ENCODE data around the gene HBA2. TPM values are rescaled to one million over a fixed set of nuclear protein-coding genes. Genes with fewer than 3 reads are reported as not detected.
A peak's percentile ranks its signal among the peaks of the same experiment; 100 is the strongest.
"Not testable (repeated sequence)": the region's sequence is repeated elsewhere in the genome, so short reads cannot be mapped to it uniquely, and the experiment has no call there.

The HBA2 gene
- 1,000 to 10,000 TPM in 1 of 2 donors, 100 to 1,000 TPM in 1; 750 to 2,679 TPM for total RNA-seq
- long read RNA-seq, donor 1, transcript HBA2-203 (2 exons, 640 nt): minor isoform, 60 of 257 reads
- long read RNA-seq, donor 1, transcript HBA2-201 (3 exons, 576 nt): major isoform, 195 of 257 reads
- long read RNA-seq, donor 1, partial matches to known transcripts: 0 of 257 reads
- long read RNA-seq, donor 1, other reads (novel, unspliced or antisense): 0 of 257 reads
- long read RNA-seq, donor 2, transcript HBA2-201 (3 exons, 576 nt): major isoform, 56 of 65 reads
- long read RNA-seq, donor 2, transcript HBA2-203 (2 exons, 640 nt): minor isoform, 9 of 65 reads
- long read RNA-seq, donor 2, partial matches to known transcripts: 0 of 65 reads
- long read RNA-seq, donor 2, other reads (novel, unspliced or antisense): 0 of 65 reads

DNA sequence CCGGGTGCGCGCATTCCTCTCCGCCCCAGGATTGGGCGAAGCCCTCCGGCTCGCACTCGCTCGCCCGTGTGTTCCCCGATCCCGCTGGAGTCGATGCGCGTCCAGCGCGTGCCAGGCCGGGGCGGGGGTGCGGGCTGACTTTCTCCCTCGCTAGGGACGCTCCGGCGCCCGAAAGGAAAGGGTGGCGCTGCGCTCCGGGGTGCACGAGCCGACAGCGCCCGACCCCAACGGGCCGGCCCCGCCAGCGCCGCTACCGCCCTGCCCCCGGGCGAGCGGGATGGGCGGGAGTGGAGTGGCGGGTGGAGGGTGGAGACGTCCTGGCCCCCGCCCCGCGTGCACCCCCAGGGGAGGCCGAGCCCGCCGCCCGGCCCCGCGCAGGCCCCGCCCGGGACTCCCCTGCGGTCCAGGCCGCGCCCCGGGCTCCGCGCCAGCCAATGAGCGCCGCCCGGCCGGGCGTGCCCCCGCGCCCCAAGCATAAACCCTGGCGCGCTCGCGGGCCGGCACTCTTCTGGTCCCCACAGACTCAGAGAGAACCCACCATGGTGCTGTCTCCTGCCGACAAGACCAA lies at the start of gene HBA2:
Gene HBA2 (plus strand): TSS at position 503 of the 568 bp plus-strand sequence. CDS start 37 bp downstream, at position 540.
- DNase-seq (ENCODE audit: low spot score); intact Hi-C loops (cut with DNase I): not testable (repeated sequence)

DNA sequence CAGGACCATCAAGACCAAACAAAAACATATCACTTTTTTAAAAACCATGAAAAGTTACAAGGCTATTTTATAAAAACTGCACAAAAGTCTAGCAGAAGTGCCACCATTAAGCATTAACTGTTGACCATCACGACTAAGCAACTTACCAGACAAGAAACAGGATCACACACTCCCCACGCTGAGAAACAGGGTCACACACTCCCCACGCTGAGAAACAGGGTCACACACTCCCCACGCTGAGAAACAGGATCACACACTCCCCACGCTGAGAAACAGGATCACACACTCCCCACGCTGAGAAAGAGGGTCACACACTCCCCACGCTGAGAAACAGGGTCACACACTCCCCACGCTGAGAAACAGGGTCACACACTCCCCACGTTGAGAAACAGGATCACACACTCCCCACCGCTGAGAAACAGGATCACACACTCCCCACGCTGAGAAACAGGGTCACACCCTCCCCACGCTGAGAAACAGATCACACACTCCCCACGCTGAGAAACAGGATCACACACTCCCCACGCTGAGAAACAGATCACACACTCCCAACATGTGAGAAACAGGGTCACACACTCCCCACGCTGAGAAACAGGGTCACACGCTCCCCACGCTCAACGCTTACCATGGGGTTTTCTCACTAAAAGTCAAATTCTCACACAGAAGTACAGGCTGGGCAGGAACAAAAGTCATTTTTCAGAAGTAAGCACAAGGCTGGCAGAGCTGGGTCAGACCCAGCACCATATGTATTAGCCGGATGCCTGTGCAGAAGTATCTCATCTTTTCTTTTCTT lies 48.9 kb upstream of the HBA2 start:
- not testable (repeated sequence) for DNase-seq (ENCODE audit: low spot score)

DNA sequence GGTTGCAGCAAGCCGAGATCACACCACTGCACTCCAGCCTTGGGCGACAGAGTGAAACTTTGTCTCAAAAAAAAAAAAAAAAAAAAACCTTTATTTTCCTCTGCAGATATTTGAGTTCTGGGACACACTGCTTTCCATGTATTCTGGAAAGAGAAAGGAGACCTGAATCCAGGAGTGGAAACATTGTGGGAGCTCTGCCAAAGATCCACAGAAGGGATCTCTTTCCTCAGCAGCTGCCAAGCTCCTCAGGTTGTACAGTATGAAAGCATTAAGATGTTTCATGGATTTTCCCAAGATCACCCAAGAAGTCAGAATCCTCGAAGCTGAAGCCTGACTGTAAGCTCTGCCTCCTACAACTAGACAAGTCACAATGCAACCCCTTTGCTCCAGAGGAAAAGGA lies 47.7 kb upstream of the HBA2 start:
- no peak for DNase-seq (ENCODE audit: low spot score)
- intact Hi-C loops (cut with DNase I): no loop called here

More for the DNA sequence above, 48.9 kb upstream of the HBA2 start:
- intact Hi-C loops (cut with DNase I): not testable (repeated sequence)

DNA sequence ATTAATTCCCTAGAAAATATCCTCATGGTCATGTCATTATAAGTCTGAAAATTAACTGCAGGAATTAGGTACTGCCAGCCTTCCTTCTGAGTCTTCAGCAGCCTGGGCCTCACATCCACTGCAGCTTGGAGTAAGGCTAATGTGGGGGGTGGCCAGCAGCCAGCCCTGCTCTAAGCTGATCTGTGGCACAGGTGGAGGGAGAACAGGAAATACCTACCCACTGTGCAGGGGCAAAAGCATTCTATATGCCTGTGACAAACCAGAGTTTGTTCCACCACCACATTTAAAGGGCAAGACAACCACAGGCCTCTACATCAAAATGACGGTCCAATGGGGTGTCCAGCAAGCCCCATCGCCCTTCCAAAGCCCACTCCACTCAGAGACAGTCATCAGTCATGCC lies 43.6 kb upstream of the HBA2 start:
- DNase-seq (ENCODE audit: low spot score): peak; percentile 11
- intact Hi-C loops (cut with DNase I): no loop called here

DNA sequence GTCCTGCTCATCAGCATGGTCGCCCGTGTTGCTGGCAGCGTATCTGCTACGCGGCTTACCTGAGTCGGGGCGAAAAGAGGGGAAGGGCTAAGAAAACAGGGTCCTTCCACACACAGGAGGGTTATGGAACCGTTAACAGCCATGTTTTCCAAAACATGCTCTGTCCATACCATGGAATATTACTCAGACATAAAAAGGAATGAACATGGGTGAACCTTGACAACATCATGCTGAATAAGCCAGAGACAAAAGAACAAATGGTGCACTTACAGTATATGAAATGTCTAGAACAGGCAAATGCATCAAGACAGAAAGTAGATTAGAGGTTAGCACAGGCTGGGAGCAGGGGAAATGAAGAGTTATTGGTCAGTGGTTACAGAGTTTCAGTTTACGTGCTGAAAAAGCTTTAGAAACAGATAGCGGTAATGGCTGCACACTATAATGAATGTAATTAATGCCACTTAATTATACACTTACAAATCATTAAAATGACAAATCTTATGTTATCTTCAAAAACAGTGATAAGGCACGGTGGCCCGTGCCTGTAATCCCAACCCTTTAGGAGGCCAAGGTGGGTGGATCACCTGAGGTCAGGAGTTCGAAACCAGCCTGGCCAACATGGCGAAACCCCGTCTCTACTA lies 42.0 kb upstream of the HBA2 start:
- intact Hi-C loops (cut with DNase I): no loop called here
- DNase-seq (ENCODE audit: low spot score): peak; percentile 31

DNA sequence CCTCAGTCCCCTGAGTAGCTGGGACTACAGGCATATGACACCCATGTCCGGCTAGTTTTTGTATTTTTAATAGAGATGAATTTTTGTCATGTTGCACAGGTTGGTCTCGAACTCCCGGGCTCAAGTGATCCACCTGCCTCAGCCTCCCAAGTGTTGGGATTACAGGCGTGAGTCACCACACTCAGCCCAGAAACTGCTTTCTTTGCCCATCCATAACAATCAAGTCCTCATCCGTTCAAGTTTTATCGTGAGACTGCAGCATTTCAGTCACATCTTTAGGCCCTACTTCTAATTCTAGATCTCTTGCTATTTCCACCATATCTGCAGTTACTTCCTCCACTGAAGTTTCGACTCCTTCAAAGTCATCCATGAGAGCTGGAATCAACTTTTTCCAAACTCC lies 40.6 kb upstream of the HBA2 start:
- no peak for DNase-seq (ENCODE audit: low spot score)

DNA sequence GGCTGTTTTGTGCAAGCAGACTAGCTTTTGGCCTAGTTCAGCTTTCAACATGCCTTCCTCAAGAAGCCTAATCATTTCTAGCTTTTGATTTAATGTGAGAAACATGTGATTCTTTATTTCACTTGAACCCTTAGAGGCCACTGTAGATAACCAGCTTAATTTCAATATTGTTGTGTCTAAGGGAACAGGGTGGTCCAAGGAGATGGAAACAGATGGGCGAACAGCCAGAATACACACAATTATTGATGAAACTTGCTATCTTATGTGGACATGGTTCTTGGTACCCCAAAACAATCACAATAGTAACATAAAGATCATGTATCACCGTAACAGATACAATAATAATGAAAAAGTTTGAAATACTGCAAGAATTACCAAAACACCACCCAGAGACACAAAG lies 39.0 kb upstream of the HBA2 start:
- intact Hi-C loops (cut with DNase I): loop anchor here in 1 of 2 donors (1.0 kb wide), 1 partner anchor 21 kb away; no protein-coding TSS in a partner anchor
- DNase-seq (ENCODE audit: low spot score): no peak

More for the DNA sequence above, 40.6 kb upstream of the HBA2 start:
- intact Hi-C loops (cut with DNase I): no loop called here

DNA sequence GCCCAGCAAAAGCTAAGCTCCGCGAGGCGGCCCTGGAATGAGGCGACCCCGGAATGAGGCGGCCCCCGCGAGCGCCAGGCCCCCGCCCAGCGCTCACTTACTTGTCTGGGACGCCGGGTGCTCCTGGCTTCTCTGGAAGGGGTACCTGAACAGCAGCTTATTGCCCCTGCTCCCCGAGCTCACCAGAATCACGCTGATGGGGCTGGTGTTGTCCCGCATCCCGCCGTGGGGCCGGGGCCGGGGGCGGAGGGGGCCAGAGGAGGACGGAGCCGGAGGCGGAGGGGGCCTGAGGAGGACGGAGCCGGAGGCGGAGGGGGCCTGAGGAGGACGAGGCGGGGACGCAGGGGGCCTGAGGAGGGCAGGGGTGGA lies 34.6 kb upstream of the HBA2 start:
- DNase-seq (ENCODE audit: low spot score): peak; percentile 78
- intact Hi-C loops (cut with DNase I): no loop called here

DNA sequence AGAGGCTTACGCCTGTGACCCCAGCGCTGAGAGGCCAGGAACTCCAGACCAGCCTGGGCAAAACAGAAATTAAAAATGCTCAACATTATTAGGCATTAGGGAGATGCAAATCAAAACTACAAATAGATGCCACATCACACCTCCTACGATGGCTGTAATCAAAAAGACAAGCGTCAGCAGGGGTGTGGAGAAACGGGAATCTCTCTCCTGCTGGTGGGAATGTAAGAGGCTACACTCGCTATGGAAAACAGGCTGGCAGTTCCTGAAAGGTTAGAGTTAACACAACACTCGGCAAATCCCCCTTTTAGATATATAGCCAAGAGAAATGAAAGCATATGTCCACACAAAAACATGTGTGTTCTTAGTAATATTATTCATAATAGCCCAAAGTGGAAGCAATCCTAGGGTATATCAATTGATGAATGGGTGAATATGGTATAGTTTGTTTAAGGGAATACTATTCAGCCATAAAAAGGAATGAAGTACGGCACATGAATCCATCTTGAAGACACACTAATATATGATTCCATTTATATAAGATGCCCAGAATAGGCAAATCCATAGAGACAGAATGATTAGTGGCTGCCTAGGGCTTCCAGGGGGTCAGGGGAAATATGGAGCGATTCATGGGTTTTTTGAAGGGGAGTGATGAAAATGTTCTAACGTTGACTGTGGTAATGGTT lies 32.4 kb upstream of the HBA2 start:
- intact Hi-C loops (cut with DNase I): no loop called here
- DNase-seq (ENCODE audit: low spot score): peak; percentile 28

DNA sequence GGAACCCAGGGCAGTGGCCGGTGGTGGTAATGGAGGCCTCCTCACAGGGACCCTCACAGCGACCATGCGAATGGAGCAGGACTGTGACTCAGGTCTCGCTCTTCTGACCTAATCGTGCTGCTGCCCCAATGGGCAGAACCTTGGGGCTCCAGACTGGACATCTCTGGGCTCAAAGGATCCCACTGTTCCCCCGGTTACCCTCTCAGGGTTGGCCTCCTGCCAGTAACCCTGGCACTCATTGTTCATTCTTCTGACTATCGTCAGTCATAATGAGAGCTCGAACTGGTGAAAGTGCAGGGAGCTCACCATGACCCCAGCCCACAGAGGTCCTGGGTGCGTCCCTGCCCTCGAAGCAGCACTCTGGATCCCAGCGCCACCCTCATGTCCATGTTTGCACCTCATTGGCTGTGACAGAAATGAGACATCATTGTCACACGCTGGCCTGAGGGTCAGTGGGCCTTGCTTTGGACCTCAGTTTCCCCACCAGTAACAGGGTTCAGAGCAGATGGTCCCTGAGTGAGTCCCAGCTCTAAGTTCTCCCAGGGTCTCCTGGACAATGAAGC lies 30.2 kb upstream of the HBA2 start:
- intact Hi-C loops (cut with DNase I): no loop called here
- no peak for DNase-seq (ENCODE audit: low spot score)

DNA sequence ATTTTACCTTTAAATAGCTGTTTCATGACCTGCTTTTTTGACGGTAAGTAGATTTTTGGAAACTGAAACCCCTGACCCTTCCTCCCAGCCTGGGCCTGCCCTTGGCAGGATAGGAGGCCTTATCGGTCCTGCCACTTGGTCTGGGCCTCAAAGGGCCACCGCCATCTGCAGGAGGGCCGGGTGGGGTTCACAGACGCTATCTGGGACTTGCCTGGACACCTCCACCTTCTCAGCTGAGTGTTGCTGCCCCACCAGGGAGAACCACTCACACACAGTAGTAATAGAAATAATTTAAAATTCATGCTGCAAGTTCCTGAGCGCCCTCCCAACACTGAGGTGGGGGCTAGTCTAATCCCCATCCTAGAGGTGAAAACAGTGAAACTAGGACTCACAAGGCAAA lies 29.6 kb upstream of the HBA2 start:
- intact Hi-C loops (cut with DNase I): no loop called here
- peak; percentile 58 for DNase-seq (ENCODE audit: low spot score)

DNA sequence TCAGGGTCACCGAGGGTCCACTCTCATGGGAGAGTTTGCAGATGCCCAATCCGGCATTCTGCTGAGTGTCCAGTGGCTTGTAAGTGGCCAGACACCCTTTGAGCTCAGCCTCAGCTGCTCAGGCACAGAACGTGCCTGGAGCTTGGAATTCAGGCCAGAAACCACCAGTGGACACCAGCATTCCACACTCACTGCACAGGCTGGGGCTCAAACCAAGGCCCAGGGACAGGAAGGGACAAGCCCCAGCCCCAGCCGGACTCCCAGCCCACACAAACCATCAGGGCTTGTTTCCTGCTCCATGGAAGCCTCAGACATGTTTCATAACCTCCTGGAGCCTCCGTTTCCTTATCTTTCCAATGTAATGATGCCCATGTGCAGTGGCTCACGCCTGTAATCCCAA lies 29.2 kb upstream of the HBA2 start:
- intact Hi-C loops (cut with DNase I): no loop called here
- no peak for DNase-seq (ENCODE audit: low spot score)

DNA sequence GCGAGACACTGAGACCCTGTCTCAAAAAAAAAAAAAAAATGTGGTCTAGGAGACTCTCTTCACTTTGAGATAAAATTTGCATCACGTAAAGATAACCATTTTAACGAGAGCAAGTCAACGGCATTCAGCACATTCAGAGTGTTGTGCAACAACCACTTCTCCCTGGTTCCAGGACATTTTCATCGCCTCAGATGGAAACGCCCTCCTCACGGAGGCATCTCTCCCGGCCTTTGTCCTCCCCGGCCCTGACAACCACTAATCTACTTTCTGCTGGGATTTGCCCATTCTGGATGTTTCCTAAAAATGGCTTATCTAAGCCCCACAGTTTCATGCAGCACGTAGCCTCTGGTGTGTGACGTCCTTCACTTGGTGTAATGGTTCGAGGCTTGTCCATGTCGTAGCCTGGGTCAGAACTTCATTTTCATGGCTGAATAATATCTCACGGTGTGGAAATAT lies 27.9 kb upstream of the HBA2 start:
- DNase-seq (ENCODE audit: low spot score): peak; percentile 36
- intact Hi-C loops (cut with DNase I): no loop called here

DNA sequence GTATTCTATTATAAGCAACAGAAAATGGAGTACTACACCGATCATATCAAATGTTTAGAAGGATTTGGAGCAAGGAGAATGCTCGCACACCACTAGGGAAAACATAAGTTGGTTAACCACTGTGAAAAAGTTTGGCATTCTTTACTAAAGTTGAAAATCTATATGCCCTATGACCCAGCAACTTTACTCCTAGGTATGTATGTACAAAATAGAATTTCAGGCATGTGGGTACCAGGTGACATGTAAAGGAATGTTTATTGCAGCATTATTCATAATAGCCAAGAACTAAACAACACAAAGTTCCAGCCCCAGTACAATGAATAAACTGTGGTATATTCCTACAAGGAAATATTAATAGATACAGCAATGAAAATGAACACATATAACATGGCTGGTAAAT lies 26.0 kb upstream of the HBA2 start:
- DNase-seq (ENCODE audit: low spot score): no peak
- intact Hi-C loops (cut with DNase I): no loop called here

DNA sequence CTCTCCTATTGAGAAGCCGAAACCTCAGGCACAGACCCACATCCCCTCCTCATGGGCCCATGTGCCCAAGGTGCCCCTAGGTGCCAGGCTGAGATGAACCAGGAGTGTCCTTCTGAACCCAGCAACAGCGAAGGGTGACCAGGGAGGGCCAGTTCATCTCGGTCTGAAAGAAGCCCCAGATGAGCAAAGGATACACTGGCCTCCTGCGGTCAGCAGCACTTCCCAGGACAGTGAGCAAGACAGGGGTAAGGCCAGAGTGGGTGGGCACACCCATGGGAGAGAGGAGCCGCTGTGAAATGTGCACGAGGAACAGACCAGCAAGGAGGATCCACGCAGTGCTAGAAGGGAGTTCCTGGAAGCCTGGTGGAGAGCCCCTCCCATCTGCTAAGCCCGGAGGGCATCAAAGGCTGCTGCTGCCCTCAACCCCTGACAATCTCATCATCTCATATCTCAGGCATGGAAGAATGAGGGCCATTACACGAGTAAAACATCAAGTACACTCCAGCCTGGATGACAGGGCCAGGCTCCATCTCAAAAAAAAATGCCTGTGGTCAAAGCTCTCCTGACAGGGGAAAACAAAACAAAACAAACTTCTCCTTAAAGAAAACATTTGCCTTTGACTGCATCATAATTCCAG lies 23.5 kb upstream of the HBA2 start:
- peak; percentile 25 for DNase-seq (ENCODE audit: low spot score)
- intact Hi-C loops (cut with DNase I): no loop called here

DNA sequence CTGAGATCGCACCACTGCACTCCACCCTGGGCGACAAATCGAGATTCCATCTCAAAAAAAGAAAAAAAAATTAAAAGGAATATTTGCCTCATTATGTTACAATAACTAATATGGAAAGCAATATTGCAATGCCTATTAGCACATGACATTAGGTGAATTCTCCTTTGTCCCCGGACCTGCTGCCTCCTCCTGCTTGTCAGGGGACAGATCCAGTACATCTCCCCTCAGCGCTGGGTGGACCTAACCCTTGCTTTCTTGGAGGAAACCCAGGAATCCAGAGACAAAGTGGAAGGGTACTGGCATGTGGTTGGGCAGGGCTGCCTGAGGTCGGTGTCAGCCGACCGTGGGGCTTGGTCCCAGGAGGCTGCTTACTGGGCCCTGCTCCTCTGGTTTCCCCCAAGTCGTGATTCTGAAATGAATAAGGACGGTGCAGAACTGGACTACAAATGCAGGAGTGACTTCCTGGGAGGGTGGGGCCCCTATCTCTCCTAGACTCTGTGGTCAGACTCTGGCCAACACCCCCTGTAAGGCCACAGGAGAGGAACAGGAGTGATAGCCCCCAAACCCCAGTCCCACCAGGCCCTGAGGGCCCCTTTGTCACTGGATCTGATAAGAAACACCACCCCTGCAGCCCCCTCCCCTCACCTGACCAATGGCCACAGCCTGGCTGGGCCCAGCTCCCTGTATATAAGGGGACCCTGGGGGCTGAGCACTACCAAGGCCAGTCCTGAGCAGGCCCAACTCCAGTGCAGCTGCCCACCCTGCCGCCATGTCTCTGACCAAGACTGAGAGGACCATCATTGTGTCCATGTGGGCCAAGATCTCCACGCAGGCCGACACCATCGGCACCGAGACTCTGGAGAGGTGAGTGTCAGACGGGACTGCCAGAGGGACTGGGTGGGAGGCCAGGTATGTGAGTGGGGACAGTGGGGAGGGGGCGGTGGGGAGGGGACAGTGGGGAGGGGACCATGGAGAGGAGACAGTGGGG lies 20.2 kb upstream of the HBA2 start, which contains the start of gene HBZ:
Gene HBZ (plus strand): TSS at position 504 of the 988 bp plus-strand sequence. CDS start 266 bp downstream, at position 770.
- no peak for DNase-seq (ENCODE audit: low spot score)

DNA sequence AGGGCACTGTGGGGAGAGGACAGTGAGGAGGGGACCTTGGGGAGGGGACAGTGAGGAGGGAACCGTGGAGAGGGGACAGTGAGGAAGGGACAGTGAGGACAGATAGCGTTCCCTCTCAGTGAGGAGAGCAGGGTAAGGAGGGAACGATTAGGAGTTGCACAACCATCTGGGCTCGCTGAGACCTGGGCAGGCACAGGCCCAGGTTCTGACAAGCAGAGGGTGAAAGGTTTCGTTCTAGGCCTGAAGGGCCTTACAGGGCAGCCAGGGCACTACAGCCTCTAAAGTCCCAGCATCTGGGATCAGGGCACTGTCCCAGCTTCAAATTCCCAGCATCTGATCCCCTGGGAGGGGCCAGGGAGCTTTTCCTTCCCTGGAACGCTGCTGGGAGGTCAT lies 19.6 kb upstream of the HBA2 start:
- DNase-seq (ENCODE audit: low spot score); intact Hi-C loops (cut with DNase I): not testable (repeated sequence)

More for the DNA sequence above, 20.2 kb upstream of the HBA2 start, which contains the start of gene HBZ:
- intact Hi-C loops (cut with DNase I): no loop called here

Data from posterior vena cava (tissue), 2 donors.